GM23338 (cell line): ENCODE results near the gene GRID1. TPM values are rescaled to one million over a fixed set of nuclear protein-coding genes. Genes with fewer than 3 reads are reported as not detected.

Experiments
- ATAC-seq: fragments of 200-7000 bp; cut with Tn5 transposase; 3 replicates; pipeline ENCODE4 v1.9.1; 2020
- DNase-seq: peaks from one replicate; pipeline ENCODE4 v3.0.0-alpha.2; 2015; ENCODE audit warnings: low spot score
- H2AFZ ChIP-seq: fragments of 200-600 bp; sonication (generic); 2 replicates; pipeline ENCODE4 v1.8.0; 2016; ENCODE audit warnings: antibody characterized with exemption, mild to moderate bottlenecking, moderate library complexity
- H3F3A ChIP-seq: fragments of 200-600 bp; sonication (generic); replicated peaks from 2 replicates; pipeline ENCODE4 v1.8.0; 2017; ENCODE audit warnings: antibody characterized with exemption, mixed run types, low read depth
- H3K27ac ChIP-seq: fragments of 200-600 bp; sonication (generic); 2 replicates; pipeline ENCODE4 v1.6.1; 2016; ENCODE audit warnings: low read depth
- H3K27me3 ChIP-seq: fragments of 200-600 bp; sonication (generic); 2 replicates; pipeline ENCODE4 v1.8.0; 2016; ENCODE audit warnings: mild to moderate bottlenecking, mixed run types, moderate library complexity; ENCODE audit not compliant: insufficient read depth
- H3K36me3 ChIP-seq: fragments of 200-600 bp; sonication (generic); 2 replicates; pipeline ENCODE4 v1.8.0; 2016; ENCODE audit warnings: mild to moderate bottlenecking; ENCODE audit not compliant: insufficient read depth
- H3K4me1 ChIP-seq: fragments of 200-600 bp; sonication (generic); 2 replicates; pipeline ENCODE4 v1.8.0; 2016; ENCODE audit warnings: mild to moderate bottlenecking, moderate library complexity; ENCODE audit not compliant: insufficient read depth
- H3K4me2 ChIP-seq: fragments of 200-600 bp; sonication (generic); 2 replicates; pipeline ENCODE4 v1.7.1; 2017; ENCODE audit warnings: mixed run types
- H3K4me3 ChIP-seq: fragments of 200-600 bp; sonication (generic); 2 replicates; pipeline ENCODE4 v1.6.1; 2016; ENCODE audit warnings: mixed run types
- H3K79me2 ChIP-seq: fragments of 200-600 bp; sonication (generic); replicated peaks from 2 replicates; pipeline ENCODE4 v1.8.0; 2017; ENCODE audit warnings: mild to moderate bottlenecking; ENCODE audit not compliant: insufficient read depth
- H3K9me2 ChIP-seq: fragments of 200-600 bp; sonication (generic); 2 replicates; pipeline ENCODE4 v1.8.0; 2017; ENCODE audit not compliant: insufficient read depth
- H4K20me1 ChIP-seq: fragments of 200-600 bp; sonication (generic); replicated peaks from 2 replicates; pipeline ENCODE4 v1.8.0; 2017; ENCODE audit warnings: mild to moderate bottlenecking; ENCODE audit not compliant: insufficient read depth
- H3K27ac Mint-ChIP-seq: 2 replicates; pipeline ENCODE4 v1.8.0; 2020; ENCODE audit warnings: inconsistent platforms, mild to moderate bottlenecking, moderate library complexity, mixed read lengths
- H3K27me3 Mint-ChIP-seq: 3 replicates; pipeline ENCODE4 v1.8.0; 2022; ENCODE audit warnings: low read depth, mild to moderate bottlenecking, moderate library complexity, mixed read lengths, inconsistent platforms; ENCODE audit not compliant: insufficient read depth, poor library complexity
- H3K36me3 Mint-ChIP-seq: 3 replicates; pipeline ENCODE4 v1.8.0; 2021; ENCODE audit warnings: low read depth, mild to moderate bottlenecking, inconsistent platforms, moderate library complexity, mixed read lengths
- H3K4me1 Mint-ChIP-seq: 3 replicates; pipeline ENCODE4 v1.8.0; 2020; ENCODE audit warnings: mild to moderate bottlenecking, inconsistent platforms, mixed read lengths
- H3K4me3 Mint-ChIP-seq: 3 replicates; pipeline ENCODE4 v1.8.0; 2021; ENCODE audit warnings: moderate library complexity, mild to moderate bottlenecking, inconsistent platforms, mixed read lengths
- H3K9me3 Mint-ChIP-seq: 3 replicates; pipeline ENCODE4 v1.8.0; 2020; ENCODE audit warnings: moderate library complexity, mild to moderate bottlenecking, inconsistent platforms, mixed read lengths
- CREB1 ChIP-seq: fragments of 250-450 bp; sonication (Bioruptor Pico); IDR thresholded peaks from 2 replicates; pipeline ENCODE4 v1.5.0; 2020; ENCODE audit warnings: low read depth, mild to moderate bottlenecking, moderate library complexity
- CTCF ChIP-seq, 2 experiments: fragments of 200-600 bp in 1 of 2; sonication (generic) in 1 of 2; conservative IDR thresholded peaks; 2 replicates each; pipeline versions ENCODE4 v1.5.1 to v1.6.1; 2016 to 2017; ENCODE audit warnings: antibody characterized with exemption in 2 of 2, low read depth in 2 of 2, mild to moderate bottlenecking in 2 of 2, moderate library complexity in 1 of 2
- ETS1 ChIP-seq: IDR thresholded peaks from 2 replicates; pipeline ENCODE4 v1.6.1; 2016; ENCODE audit warnings: antibody characterized with exemption
- EZH2 ChIP-seq: fragments of 200-600 bp; sonication (generic); IDR thresholded peaks from one replicate; pipeline ENCODE4 v1.8.0; 2017; ENCODE audit warnings: antibody characterized with exemption, mild to moderate bottlenecking, low read depth; ENCODE audit not compliant: unreplicated experiment
- EZH2phosphoT487 ChIP-seq: fragments of 200-600 bp; sonication (generic); IDR thresholded peaks from one replicate; pipeline ENCODE4 v1.8.1; 2018; ENCODE audit warnings: antibody characterized with exemption; ENCODE audit not compliant: unreplicated experiment
- JUNB ChIP-seq: IDR thresholded peaks from one replicate; pipeline ENCODE4 v1.6.1; 2016; ENCODE audit warnings: antibody characterized with exemption; ENCODE audit not compliant: unreplicated experiment
- NANOG ChIP-seq: IDR thresholded peaks from 2 replicates; pipeline ENCODE4 v1.6.1; 2016; ENCODE audit warnings: antibody characterized with exemption, borderline replicate concordance
- POLR2AphosphoS5 ChIP-seq: IDR thresholded peaks from 2 replicates; pipeline ENCODE4 v1.6.1; 2016; ENCODE audit warnings: antibody characterized with exemption, low read depth
- REST ChIP-seq: IDR thresholded peaks from one replicate; pipeline ENCODE4 v1.6.1; 2018; ENCODE audit warnings: antibody characterized with exemption; ENCODE audit not compliant: unreplicated experiment
- STAT1 ChIP-seq: IDR thresholded peaks from one replicate; pipeline ENCODE4 v1.6.1; 2016; ENCODE audit warnings: antibody characterized with exemption; ENCODE audit not compliant: unreplicated experiment
- ZNF114 ChIP-seq: fragments of 250-450 bp; sonication (Bioruptor Pico); IDR thresholded peaks from 2 replicates; pipeline ENCODE4 v1.5.0; 2020; ENCODE audit warnings: mild to moderate bottlenecking, moderate library complexity
- ZNF331 ChIP-seq: fragments of 250-450 bp; sonication (Bioruptor Pico); IDR thresholded peaks from 2 replicates; pipeline ENCODE4 v1.5.0; 2020; ENCODE audit warnings: low read depth, mild to moderate bottlenecking, moderate library complexity
- ZNF462 ChIP-seq: fragments of 250-450 bp; sonication (Bioruptor Pico); IDR thresholded peaks from 2 replicates; pipeline ENCODE4 v1.5.0; 2020; ENCODE audit warnings: mild to moderate bottlenecking, moderate library complexity
- polyA plus RNA-seq: library from polyadenylated mRNA; unstranded; fragments of >200 nt; fragmentation: Nextera tagmentation; extraction: Ambion mirVana; gene quantifications from 2 replicates; pipeline ENCODE4 v1.2.1, GENCODE V29; 2016
- total RNA-seq: library from RNA; depleted of rRNA; stranded (reverse); fragments of >200 nt; shearing (Covaris generic); gene quantifications from 2 replicates; pipeline ENCODE4 v1.2.3, GENCODE V29; 2014

The GRID1 gene
- total and polyA plus RNA-seq, 2 experiments from 2014 or later = 0.14 to 0.15 TPM

- Mint-ChIP-seq H3K36me3 (no peaks in the 10 kb centered on the region; the same call in 2 of the 3 replicates), H3K4me3 (no peak overlapping the region), H3K27me3 (peaks cover 7% of the 10 kb centered on the region), H3K9me3 (peaks cover 56% of the 10 kb centered on the region), H3K4me1 (no peaks in the 10 kb centered on the region), H3K27ac (no peak overlapping the region)
- ATAC-seq (no peak), DNase-seq (no peak)
- no peaks in the 10 kb centered on the region for H3F3A ChIP-seq
- H3K4me1 ChIP-seq = no peaks in the 10 kb centered on the region
- H3K27me3 ChIP-seq = no peaks in the 10 kb centered on the region
- no peak overlapping the region for H3K27ac ChIP-seq
- no peak overlapping the region for H3K4me3 ChIP-seq
- no peaks in the 10 kb centered on the region for H3K36me3 ChIP-seq
- no peaks in the 10 kb centered on the region for H3K9me2 ChIP-seq
- no peaks in the 10 kb centered on the region for H4K20me1 ChIP-seq
- TF ChIP-seq ZNF331 (CRISPR knock-in tag) = no peak
- no peak for TF ChIP-seq CTCF (conservative IDR thresholded peaks at IDR 0.05; ENCODE audit: low read depth in 2 of 2)
- TF ChIP-seq EZH2 = no peak
- TF ChIP-seq NANOG = no peak
- no peak for TF ChIP-seq ZNF114
- TF ChIP-seq ETS1 = no peak
- no peak for TF ChIP-seq EZH2phosphoT487
- no peak for TF ChIP-seq POLR2AphosphoS5
- TF ChIP-seq CREB1 (CRISPR knock-in tag) = no peak
- TF ChIP-seq REST = no peak
- no peak for TF ChIP-seq STAT1
- TF ChIP-seq ZNF462 = no peak
- no peak for TF ChIP-seq JUNB
- H3K79me2 ChIP-seq = no peaks in the 10 kb centered on the region
- H2AFZ ChIP-seq = no peak overlapping the region
- H3K4me2 ChIP-seq = no peak overlapping the region
These were observed 373.5 kb downstream of the GRID1 start for GRCh38 chr10:85993140-85993539.
